DND-41 (cell line): ENCODE data around the gene TAF13.

Experiments
- CTCF ChIP-seq: IDR thresholded peaks from 2 replicates; pipeline ENCODE4 v1.5.1; 2012; ENCODE audit warnings: borderline replicate concordance, low read length, moderate library complexity, mild to moderate bottlenecking; ENCODE audit not compliant: poor library complexity, severe bottlenecking; ENCODE audit errors: extremely low read depth
- EZH2 ChIP-seq: IDR thresholded peaks from 3 replicates; pipeline ENCODE4 v1.6.1; 2012; ENCODE audit warnings: borderline replicate concordance, low read depth, mild to moderate bottlenecking, moderate library complexity, low read length, inconsistent platforms; ENCODE audit not compliant: severe bottlenecking

- TF ChIP-seq CTCF (no peak), EZH2 (no peak)
Observed at GRCh38 chr1:109046671-109047070, 29.1 kb downstream of the TAF13 start.
